ENCODE results near the gene BEND7. TPM values are rescaled to one million over a fixed set of nuclear protein-coding genes. Genes with fewer than 3 reads are reported as not detected.

BEND7 gene
- total and polyA plus RNA-seq, 2 donors (not counting 3 experiments of a cell fraction or from before 2014, with no cell fraction given) = 7.3 to 31.7 TPM

DNA sequence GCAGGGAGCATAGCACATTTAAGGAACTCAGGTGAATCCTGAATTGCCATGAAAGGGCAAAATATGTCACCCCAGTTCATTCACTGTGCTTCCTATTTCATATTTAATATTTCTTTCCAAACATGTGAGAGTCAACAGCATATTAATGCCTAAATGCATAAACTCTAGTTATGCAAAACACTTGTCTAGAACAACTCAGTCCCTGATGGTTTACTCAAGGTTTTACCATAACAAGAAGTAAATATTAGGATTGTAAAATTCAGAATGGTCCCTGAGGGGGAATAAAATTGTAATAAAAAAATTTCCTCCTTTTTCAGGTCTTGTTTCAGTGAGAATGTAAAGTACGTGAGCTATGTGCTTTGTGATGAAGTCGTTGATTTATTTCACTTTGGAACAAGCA, 129.1 kb downstream of the BEND7 start:
- ChIA-PET CTCF (interaction anchor here (1.5 kb wide), 1 partner anchor 28 kb away, joined by 5 read pairs; no protein-coding TSS in a partner anchor), POLR2A (no interaction called here)
- no peaks in the 10 kb centered on the region for H4K20me1 ChIP-seq (replicated peaks; ENCODE audit: control insufficient read depth, extremely low read depth, insufficient read depth, low read length)
- dilution Hi-C loops (cut with MboI; ENCODE audit: extremely low pct_ligation_motif_present, low sequenced_read_pairs) = no loop called here
- H3K4me3 ChIP-seq (replicated peaks in 1 of 3; ENCODE audit: insufficient read depth in 1 of 3, low read depth in 1 of 3, low read length in 3 of 3) = no peak overlapping the region
- H3K9ac ChIP-seq (replicated peaks; ENCODE audit: extremely low read depth, insufficient read depth, low read length) = no peak overlapping the region
- H3K4me1 ChIP-seq (ENCODE audit: control insufficient read depth, extremely low read depth, insufficient read depth, low read length) = no peaks in the 10 kb centered on the region
- H3K79me2 ChIP-seq (ENCODE audit: control insufficient read depth, insufficient read depth, low read length) = no peaks in the 10 kb centered on the region
- H3K36me3 ChIP-seq (ENCODE audit: control insufficient read depth in 2 of 2, extremely low read depth in 1 of 2, insufficient read depth in 2 of 2, low read length in 2 of 2) = no peaks in the 10 kb centered on the region
- no peak overlapping the region for H2AFZ ChIP-seq (ENCODE audit: low read depth, low read length)
- no peaks in the 10 kb centered on the region for H3K9me3 ChIP-seq (replicated peaks; ENCODE audit: control insufficient read depth, insufficient read depth, low read length)
- TF ChIP-seq POLR2A (IDR thresholded peaks at IDR 0.05; ENCODE audit: low read depth, low read length) = no peak
- no peak for TF ChIP-seq EZH2 (IDR thresholded peaks at IDR 0.05; ENCODE audit: borderline replicate concordance, low read depth, low read length, severe bottlenecking)
- FAIRE-seq (no peak), DNase-seq (ENCODE audit: low read depth, low spot score) (no peak)
- H3K4me2 ChIP-seq (ENCODE audit: insufficient read depth, low read length) = no peak overlapping the region
- no TSS peak for BruUV-seq (replicated peaks)
- no peaks in the 10 kb centered on the region for H3K9me1 ChIP-seq (replicated peaks; ENCODE audit: control insufficient read depth, extremely low read depth, insufficient read depth, low read length)
- no peak overlapping the region for H3K27ac ChIP-seq (ENCODE audit: insufficient read depth, low read depth, low read length)
- peaks cover 0 to 7% of the 10 kb centered on the region in 2 experiments for H3K27me3 ChIP-seq (ENCODE audit: control insufficient read depth in 2 of 2, insufficient read depth in 2 of 2, low read length in 2 of 2)
- intact Hi-C loops (cut with micrococcal nuclease) = no loop called here

- Histone ChIP-seq H4K20me1 (replicated peaks; ENCODE audit: control insufficient read depth, extremely low read depth, insufficient read depth, low read length) (no peaks in the 10 kb centered on the region), H3K4me1 (ENCODE audit: control insufficient read depth, extremely low read depth, insufficient read depth, low read length) (no peaks in the 10 kb centered on the region), H3K27ac (ENCODE audit: insufficient read depth, low read depth, low read length) (no peak overlapping the region), H2AFZ (ENCODE audit: low read depth, low read length) (no peak overlapping the region), H3K36me3 (ENCODE audit: control insufficient read depth in 2 of 2, extremely low read depth in 1 of 2, insufficient read depth in 2 of 2, low read length in 2 of 2) (no peaks in the 10 kb centered on the region), H3K4me3 (replicated peaks in 1 of 3; ENCODE audit: insufficient read depth in 1 of 3, low read depth in 1 of 3, low read length in 3 of 3) (no peak overlapping the region), H3K4me2 (ENCODE audit: insufficient read depth, low read length) (no peak overlapping the region), H3K9ac (replicated peaks; ENCODE audit: extremely low read depth, insufficient read depth, low read length) (no peak overlapping the region), H3K27me3 (ENCODE audit: control insufficient read depth in 2 of 2, insufficient read depth in 2 of 2, low read length in 2 of 2) (peaks cover 0 to 9% of the 10 kb centered on the region in 2 experiments), H3K9me1 (replicated peaks; ENCODE audit: control insufficient read depth, extremely low read depth, insufficient read depth, low read length) (no peaks in the 10 kb centered on the region), H3K9me3 (replicated peaks; ENCODE audit: control insufficient read depth, insufficient read depth, low read length) (no peaks in the 10 kb centered on the region), H3K79me2 (ENCODE audit: control insufficient read depth, insufficient read depth, low read length) (no peaks in the 10 kb centered on the region)
- TF ChIP-seq GATA2 (IDR thresholded peaks at IDR 0.05; ENCODE audit: insufficient read depth, insufficient read length, low read depth, low read length) = no peak
- no peak for TF ChIP-seq EZH2 (IDR thresholded peaks at IDR 0.05; ENCODE audit: borderline replicate concordance, low read depth, low read length, severe bottlenecking)
- no peak for TF ChIP-seq POLR2AphosphoS5 (IDR thresholded peaks at IDR 0.05; ENCODE audit: insufficient read depth, low read depth, low read length)
- no peak for TF ChIP-seq FOS (IDR thresholded peaks at IDR 0.05; ENCODE audit: borderline replicate concordance, insufficient read depth, low read length)
- no peak for TF ChIP-seq POLR2A (IDR thresholded peaks at IDR 0.05; ENCODE audit: low read depth, low read length)
- TF ChIP-seq, protein P1, sequence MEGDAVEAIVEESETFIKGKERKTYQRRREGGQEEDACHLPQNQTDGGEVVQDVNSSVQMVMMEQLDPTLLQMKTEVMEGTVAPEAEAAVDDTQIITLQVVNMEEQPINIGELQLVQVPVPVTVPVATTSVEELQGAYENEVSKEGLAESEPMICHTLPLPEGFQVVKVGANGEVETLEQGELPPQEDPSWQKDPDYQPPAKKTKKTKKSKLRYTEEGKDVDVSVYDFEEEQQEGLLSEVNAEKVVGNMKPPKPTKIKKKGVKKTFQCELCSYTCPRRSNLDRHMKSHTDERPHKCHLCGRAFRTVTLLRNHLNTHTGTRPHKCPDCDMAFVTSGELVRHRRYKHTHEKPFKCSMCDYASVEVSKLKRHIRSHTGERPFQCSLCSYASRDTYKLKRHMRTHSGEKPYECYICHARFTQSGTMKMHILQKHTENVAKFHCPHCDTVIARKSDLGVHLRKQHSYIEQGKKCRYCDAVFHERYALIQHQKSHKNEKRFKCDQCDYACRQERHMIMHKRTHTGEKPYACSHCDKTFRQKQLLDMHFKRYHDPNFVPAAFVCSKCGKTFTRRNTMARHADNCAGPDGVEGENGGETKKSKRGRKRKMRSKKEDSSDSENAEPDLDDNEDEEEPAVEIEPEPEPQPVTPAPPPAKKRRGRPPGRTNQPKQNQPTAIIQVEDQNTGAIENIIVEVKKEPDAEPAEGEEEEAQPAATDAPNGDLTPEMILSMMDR (IDR thresholded peaks at IDR 0.05; ENCODE audit: extremely low read depth in 1 of 2, insufficient read depth in 1 of 2, low read depth in 1 of 2, low read length in 2 of 2) = no peak
- no peak for TF ChIP-seq MYC (IDR thresholded peaks at IDR 0.05; ENCODE audit: low read depth, low read length)
- TF ChIP-seq, protein P2, sequence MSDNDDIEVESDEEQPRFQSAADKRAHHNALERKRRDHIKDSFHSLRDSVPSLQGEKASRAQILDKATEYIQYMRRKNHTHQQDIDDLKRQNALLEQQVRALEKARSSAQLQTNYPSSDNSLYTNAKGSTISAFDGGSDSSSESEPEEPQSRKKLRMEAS (IDR thresholded peaks at IDR 0.05; ENCODE audit: insufficient read depth, insufficient read length) = no peak
- no peak for TF ChIP-seq JUN (IDR thresholded peaks at IDR 0.05; ENCODE audit: borderline replicate concordance, insufficient read depth, insufficient read length, low read depth)
- intact Hi-C loops (cut with micrococcal nuclease) = no loop called here
- CTCF ChIA-PET = interaction anchor here (1.5 kb wide), 1 partner anchor 27 kb away, joined by 5 read pairs; no protein-coding TSS in a partner anchor
- no peak for DNase-seq (ENCODE audit: low read depth, low spot score)
- FAIRE-seq = no peak
- POLR2A ChIA-PET = no interaction called here
- dilution Hi-C loops (cut with MboI; ENCODE audit: extremely low pct_ligation_motif_present, low sequenced_read_pairs) = no loop called here
- BruUV-seq (replicated peaks) = no TSS peak
Measured at GRCh38 chr10:13399236-13399635, 129.6 kb downstream of the BEND7 start.
